ENCODE data around the gene ME2. TPM values are rescaled to one million over a fixed set of nuclear protein-coding genes. Genes with fewer than 3 reads are reported as not detected.

The ME2 gene
- total and polyA plus RNA-seq, 2 of the 8 experiments (the other 6 are each of a cell fraction or from before 2014, with no cell fraction given), result 54.7 to 66.9 TPM

DNA sequence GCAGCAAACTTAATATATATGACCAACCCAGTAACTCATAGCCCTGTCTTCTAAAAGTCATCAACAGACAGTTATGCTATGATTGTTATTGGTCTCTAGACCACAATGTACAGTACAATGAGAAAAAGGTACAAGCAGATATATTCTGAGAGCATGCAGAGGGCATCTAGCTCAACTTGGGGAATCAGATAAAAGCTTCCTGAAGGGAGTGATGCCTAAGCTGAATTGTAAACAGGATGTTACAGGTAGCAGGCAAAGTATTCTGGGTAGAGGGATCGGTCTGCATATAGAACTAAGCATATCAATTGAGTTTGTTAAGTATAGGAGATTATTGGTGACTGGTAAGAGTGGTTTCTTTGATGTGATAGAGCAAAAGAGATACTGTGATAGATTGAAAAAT is 30.3 kb downstream of the ME2 start:
- 96% methylated on average over 1 of the region's 1 CpG; no CpG with 5 or more reads in 1 of the 2 experiments for WGBS, 2 experiments (ENCODE audit: extremely low coverage in 1 of 2, insufficient coverage in 1 of 2, insufficient read length in 1 of 2, insufficient replicate concordance in 2 of 2, low coverage in 1 of 2, low lambda C conversion rate in 2 of 2, missing lambda C conversion rate in 1 of 2)
- Histone ChIP-seq H4K8ac (ENCODE audit: extremely low read depth, insufficient read depth, low read length) (no peak overlapping the region), H3K4me3 (ENCODE audit: extremely low read depth in 1 of 4, insufficient read depth in 2 of 4, low read depth in 3 of 4, low read length in 4 of 4) (no peak overlapping the region), H3K4me1 (replicated peaks in 1 of 4; ENCODE audit: control insufficient read depth in 3 of 4, insufficient read depth in 4 of 4, low read length in 3 of 4) (no peaks in the 10 kb centered on the region), H2BK120ac (replicated peaks; ENCODE audit: low read depth, low read length) (no peak overlapping the region), H2BK5ac (ENCODE audit: low read depth, low read length) (no peak overlapping the region), H3K27me3 (replicated peaks in 1 of 4; ENCODE audit: control insufficient read depth in 3 of 4, extremely low read depth in 1 of 4, insufficient read depth in 3 of 4, low read length in 3 of 4) (peaks cover 0 to 1% (median 0%) of the 10 kb centered on the region in 4 experiments; a peak in 1 of 7 replicates), H2BK20ac (ENCODE audit: low read length) (no peak overlapping the region), H3K79me2 (ENCODE audit: control insufficient read depth in 1 of 2, insufficient read depth in 2 of 2, low read length in 2 of 2) (no peaks in the 10 kb centered on the region; a peak in 2 of 4 replicates), H3K23me2 (ENCODE audit: low read depth, low read length) (no peaks in the 10 kb centered on the region), H2AFZ (ENCODE audit: low read length) (no peak overlapping the region), H3K9ac (replicated peaks in 1 of 4; ENCODE audit: extremely low read depth in 1 of 4, low read depth in 3 of 4, low read length in 3 of 4) (no peak overlapping the region), H3K56ac (replicated peaks; ENCODE audit: insufficient read length, low read depth, low read length) (no peak overlapping the region), H3K23ac (ENCODE audit: insufficient read length) (no peak overlapping the region), H3K14ac (ENCODE audit: insufficient read length) (no peak overlapping the region), H4K20me1 (replicated peaks in 1 of 2; ENCODE audit: control insufficient read depth in 1 of 2, insufficient read depth in 2 of 2, low read length in 2 of 2) (no peaks in the 10 kb centered on the region), H3K9me3 (ENCODE audit: insufficient read depth in 2 of 2, low read depth in 1 of 2, low read length in 1 of 2) (peaks cover 4 to 10% of the 10 kb centered on the region in 2 experiments; a peak in 2 of 4 replicates), H3K18ac (ENCODE audit: extremely low read depth, low read length) (no peak overlapping the region), H3K4ac (replicated peaks; ENCODE audit: insufficient read length, low read depth, low read length) (no peak overlapping the region), H3K4me2 (ENCODE audit: insufficient read depth in 1 of 2, low read depth in 2 of 2, low read length in 2 of 2) (no peak overlapping the region), H2BK12ac (ENCODE audit: low read depth, low read length) (no peak overlapping the region), H4K5ac (ENCODE audit: insufficient read length, low read depth, low read length) (no peak overlapping the region), H2BK15ac (ENCODE audit: low read length) (no peak overlapping the region), H3K79me1 (ENCODE audit: low read depth, low read length) (peaks cover 4% of the 10 kb centered on the region; the same call in 1 of the 2 replicates), H2AK5ac (ENCODE audit: low read depth, low read length) (no peak overlapping the region), H3K27ac (ENCODE audit: low read depth, low read length) (no peak overlapping the region), H3K36me3 (ENCODE audit: control insufficient read depth in 2 of 4, insufficient read depth in 4 of 4, low read length in 3 of 4) (peaks cover 0 to 34% (median 17%) of the 10 kb centered on the region in 4 experiments; a peak in 6 of 8 replicates), H4K91ac (replicated peaks; ENCODE audit: insufficient read length, low read length) (no peak overlapping the region)
- POLR2A ChIA-PET (ENCODE audit: partially characterized antibody), result no interaction called here
- DNase-seq (ENCODE audit: low read depth in 1 of 2, low spot score in 2 of 2) (no peak), FAIRE-seq (no peak)
- CTCF ChIA-PET (ENCODE audit: partially characterized antibody), result interaction anchor here (1.2 to 2.4 kb wide), 2 partner anchors 33 to 89 kb away, joined by 3 to 8 read pairs; partner anchors contain the start of gene MRO
- no peak for TF ChIP-seq ASH2L (IDR thresholded peaks at IDR 0.05; ENCODE audit: low read length)
- TF ChIP-seq SIX5 (IDR thresholded peaks at IDR 0.05; ENCODE audit: low read depth, low read length), result no peak
- no peak for TF ChIP-seq POLR2A (IDR thresholded peaks at IDR 0.05; ENCODE audit: control extremely low read depth in 1 of 2, low read depth in 2 of 2, low read length in 2 of 2)
- no peak for TF ChIP-seq CTCF (IDR thresholded peaks at IDR 0.05; ENCODE audit: control extremely low read depth in 1 of 3, insufficient read depth in 1 of 3, low read depth in 1 of 3, low read length in 3 of 3)
- no peak for TF ChIP-seq JUND (IDR thresholded peaks at IDR 0.05; ENCODE audit: low read length)
- no peak for TF ChIP-seq NRF1 (IDR thresholded peaks at IDR 0.05; ENCODE audit: low read depth, low read length)
- no peak for TF ChIP-seq HDAC2 (IDR thresholded peaks at IDR 0.05; ENCODE audit: borderline replicate concordance in 1 of 2, low read depth in 2 of 2, low read length in 2 of 2)
- no peak for TF ChIP-seq KDM5A (IDR thresholded peaks at IDR 0.05; ENCODE audit: low read length)
- no peak for TF ChIP-seq BCL11A (IDR thresholded peaks at IDR 0.05; ENCODE audit: low read depth in 2 of 2, low read length in 2 of 2)
- no peak for TF ChIP-seq EZH2 (IDR thresholded peaks at IDR 0.05; ENCODE audit: low read depth, low read length, severe bottlenecking)
- TF ChIP-seq SIRT6 (IDR thresholded peaks at IDR 0.05; ENCODE audit: low read length), result no peak
- TF ChIP-seq RXRA (IDR thresholded peaks at IDR 0.05; ENCODE audit: insufficient read depth, low read depth, low read length), result no peak

Measured in H1 (cell line).